Measurements from ENCODE around the gene MPP3.

The MPP3 gene

GRCh38 chr17:43877451-43878155, 44.7 kb upstream of the MPP3 start:
- H2BK120ac ChIP-seq (ENCODE audit: low read depth, low read length) = no peak overlapping the region
- peak overlapping the region; percentile 8 for H2AK5ac ChIP-seq (ENCODE audit: low read depth, low read length)
- H3K79me1 ChIP-seq (ENCODE audit: low read depth, low read length) = peaks cover 4% of the 10 kb centered on the region
- H3K27me3 ChIP-seq (ENCODE audit: control insufficient read depth in 3 of 3, insufficient read depth in 3 of 3, low read depth in 1 of 3, low read length in 3 of 3) = no peaks in the 10 kb centered on the region
- no peak for DNase-seq (ENCODE audit: low spot score)
- peaks cover 0 to 21% of the 10 kb centered on the region in 2 donors for H3K36me3 ChIP-seq (replicated peaks in 1 of 2; ENCODE audit: control insufficient read depth in 2 of 2, insufficient read depth in 2 of 2, low read length in 2 of 2)
- no peak overlapping the region for H3K27ac ChIP-seq (replicated peaks; ENCODE audit: low read length)
- H2BK15ac ChIP-seq (ENCODE audit: low read length) = no peak overlapping the region
- no peak overlapping the region for H2AFZ ChIP-seq (ENCODE audit: low read length)
- no peak overlapping the region for H3K9ac ChIP-seq (ENCODE audit: low read depth, low read length, poor library complexity)
- no peak overlapping the region for H2BK12ac ChIP-seq (ENCODE audit: low read length)
- H4K91ac ChIP-seq (ENCODE audit: low read depth, low read length, poor library complexity) = no peak overlapping the region
- H3K14ac ChIP-seq (ENCODE audit: low read length) = no peak overlapping the region
- no peak overlapping the region for H3K23ac ChIP-seq (ENCODE audit: low read depth, low read length, poor library complexity)
- no peak overlapping the region for H4K8ac ChIP-seq (ENCODE audit: low read depth, low read length)
- H2BK5ac ChIP-seq (ENCODE audit: low read length) = no peak overlapping the region
- H3K4me1 ChIP-seq (ENCODE audit: control insufficient read depth in 2 of 2, insufficient read depth in 1 of 2, low read depth in 1 of 2, low read length in 2 of 2) = peaks cover 4 to 8% of the 10 kb centered on the region in 2 donors
- H3K4me2 ChIP-seq (ENCODE audit: insufficient read depth, low read length, poor library complexity, severe bottlenecking) = no peak overlapping the region
- no peak overlapping the region for H3K4me3 ChIP-seq (ENCODE audit: low read length in 2 of 2)
- H3K18ac ChIP-seq (ENCODE audit: low read length) = no peak overlapping the region
- no peaks in the 10 kb centered on the region for H3K9me3 ChIP-seq (replicated peaks in 1 of 2; ENCODE audit: control insufficient read depth in 2 of 2, insufficient read depth in 1 of 2, low read depth in 1 of 2, low read length in 2 of 2)
- no peak overlapping the region for H3K4ac ChIP-seq (ENCODE audit: low read length)
- WGBS, 2 donors (ENCODE audit: extremely low coverage in 2 of 2, insufficient read length in 2 of 2, insufficient replicate concordance in 1 of 2) = no CpG with 5 or more reads among the region's 10 CpGs

GRCh38 chr17:43877031-43877430, 44.1 kb upstream of the MPP3 start:
- no peak overlapping the region for H3K14ac ChIP-seq (ENCODE audit: low read length)
- H3K36me3 ChIP-seq (replicated peaks in 1 of 2; ENCODE audit: control insufficient read depth in 2 of 2, insufficient read depth in 2 of 2, low read length in 2 of 2) = peaks cover 0 to 20% of the 10 kb centered on the region in 2 donors
- no peak overlapping the region for H2BK12ac ChIP-seq (ENCODE audit: low read length)
- H3K4me2 ChIP-seq (ENCODE audit: insufficient read depth, low read length, poor library complexity, severe bottlenecking) = no peak overlapping the region
- no peak overlapping the region for H3K23ac ChIP-seq (ENCODE audit: low read depth, low read length, poor library complexity)
- DNase-seq (ENCODE audit: low spot score) = no peak
- H3K18ac ChIP-seq (ENCODE audit: low read length) = no peak overlapping the region
- whole genome bisulfite sequencing, 2 donors (ENCODE audit: extremely low coverage in 2 of 2, insufficient read length in 2 of 2, insufficient replicate concordance in 1 of 2) = no CpG with 5 or more reads among the region's 7 CpGs
- H3K27ac ChIP-seq (replicated peaks; ENCODE audit: low read length) = no peak overlapping the region
- no peak overlapping the region for H4K8ac ChIP-seq (ENCODE audit: low read depth, low read length)
- no peak overlapping the region for H2AFZ ChIP-seq (ENCODE audit: low read length)
- H3K79me1 ChIP-seq (ENCODE audit: low read depth, low read length) = peaks cover 4% of the 10 kb centered on the region
- H3K4me3 ChIP-seq (ENCODE audit: low read length in 2 of 2) = no peak overlapping the region
- no peak overlapping the region for H4K91ac ChIP-seq (ENCODE audit: low read depth, low read length, poor library complexity)
- H2BK5ac ChIP-seq (ENCODE audit: low read length) = no peak overlapping the region
- no peak overlapping the region for H2BK15ac ChIP-seq (ENCODE audit: low read length)
- H3K4ac ChIP-seq (ENCODE audit: low read length) = no peak overlapping the region
- H2AK5ac ChIP-seq (ENCODE audit: low read depth, low read length) = no peak overlapping the region
- H3K9ac ChIP-seq (ENCODE audit: low read depth, low read length, poor library complexity) = peak overlapping the region; percentile 31
- H3K9me3 ChIP-seq (replicated peaks in 1 of 2; ENCODE audit: control insufficient read depth in 2 of 2, insufficient read depth in 1 of 2, low read depth in 1 of 2, low read length in 2 of 2) = no peaks in the 10 kb centered on the region
- peaks cover 8 to 9% of the 10 kb centered on the region in 2 donors for H3K4me1 ChIP-seq (ENCODE audit: control insufficient read depth in 2 of 2, insufficient read depth in 1 of 2, low read depth in 1 of 2, low read length in 2 of 2)
- no peaks in the 10 kb centered on the region for H3K27me3 ChIP-seq (ENCODE audit: control insufficient read depth in 3 of 3, insufficient read depth in 3 of 3, low read depth in 1 of 3, low read length in 3 of 3)
- no peak overlapping the region for H2BK120ac ChIP-seq (ENCODE audit: low read depth, low read length)

GRCh38 chr17:43875476-43876147, 42.7 kb upstream of the MPP3 start:
- no peak overlapping the region for H2BK5ac ChIP-seq (ENCODE audit: low read length)
- no peak overlapping the region for H3K27ac ChIP-seq (replicated peaks; ENCODE audit: low read length)
- WGBS, 2 donors (ENCODE audit: extremely low coverage in 2 of 2, insufficient read length in 2 of 2, insufficient replicate concordance in 1 of 2) = no CpG with 5 or more reads among the region's 3 CpGs
- no peak overlapping the region for H3K14ac ChIP-seq (ENCODE audit: low read length)
- H2BK15ac ChIP-seq (ENCODE audit: low read length) = no peak overlapping the region
- H4K8ac ChIP-seq (ENCODE audit: low read depth, low read length) = no peak overlapping the region
- no peak overlapping the region for H3K18ac ChIP-seq (ENCODE audit: low read length)
- H2BK12ac ChIP-seq (ENCODE audit: low read length) = no peak overlapping the region
- H3K4me1 ChIP-seq (ENCODE audit: control insufficient read depth in 2 of 2, insufficient read depth in 1 of 2, low read depth in 1 of 2, low read length in 2 of 2) = peaks cover 8 to 9% of the 10 kb centered on the region in 2 donors
- H3K4me2 ChIP-seq (ENCODE audit: insufficient read depth, low read length, poor library complexity, severe bottlenecking) = no peak overlapping the region
- H3K36me3 ChIP-seq (replicated peaks in 1 of 2; ENCODE audit: control insufficient read depth in 2 of 2, insufficient read depth in 2 of 2, low read length in 2 of 2) = peaks cover 0 to 12% of the 10 kb centered on the region in 2 donors
- H3K4me3 ChIP-seq (ENCODE audit: low read length in 2 of 2) = no peak overlapping the region
- H3K9me3 ChIP-seq (replicated peaks in 1 of 2; ENCODE audit: control insufficient read depth in 2 of 2, insufficient read depth in 1 of 2, low read depth in 1 of 2, low read length in 2 of 2) = no peaks in the 10 kb centered on the region
- H3K4ac ChIP-seq (ENCODE audit: low read length) = no peak overlapping the region
- no peaks in the 10 kb centered on the region for H3K27me3 ChIP-seq (ENCODE audit: control insufficient read depth in 3 of 3, insufficient read depth in 3 of 3, low read depth in 1 of 3, low read length in 3 of 3)
- H3K23ac ChIP-seq (ENCODE audit: low read depth, low read length, poor library complexity) = no peak overlapping the region
- no peak for DNase-seq (ENCODE audit: low spot score)
- H2BK120ac ChIP-seq (ENCODE audit: low read depth, low read length) = no peak overlapping the region
- no peak overlapping the region for H4K91ac ChIP-seq (ENCODE audit: low read depth, low read length, poor library complexity)
- no peak overlapping the region for H2AFZ ChIP-seq (ENCODE audit: low read length)
- H3K9ac ChIP-seq (ENCODE audit: low read depth, low read length, poor library complexity) = no peak overlapping the region
- H2AK5ac ChIP-seq (ENCODE audit: low read depth, low read length) = no peak overlapping the region
- H3K79me1 ChIP-seq (ENCODE audit: low read depth, low read length) = peaks cover 3% of the 10 kb centered on the region

DNA sequence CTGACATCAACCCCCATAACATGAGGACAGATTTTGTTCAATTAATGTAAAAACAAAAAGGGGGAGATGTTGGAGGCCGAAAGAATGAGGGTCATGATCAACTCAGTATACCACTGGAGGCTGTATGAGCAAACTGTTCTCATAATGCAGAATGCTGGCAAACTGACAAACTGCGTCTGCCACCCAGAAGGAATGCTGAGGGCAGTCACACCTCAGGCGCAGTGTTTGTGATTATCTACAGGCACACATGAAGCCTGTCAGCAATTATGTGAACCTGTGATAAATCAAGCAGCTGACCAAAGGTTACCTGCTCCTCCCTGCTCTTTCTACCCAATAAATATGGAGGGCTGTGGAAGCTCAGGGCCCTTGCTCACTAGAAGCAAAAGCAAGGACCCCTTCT, 41.3 kb upstream of the MPP3 start:
- Histone ChIP-seq H3K9me3 (replicated peaks in 1 of 2; ENCODE audit: control insufficient read depth in 2 of 2, insufficient read depth in 1 of 2, low read depth in 1 of 2, low read length in 2 of 2) (no peaks in the 10 kb centered on the region), H3K4ac (ENCODE audit: low read length) (no peak overlapping the region), H3K27ac (replicated peaks; ENCODE audit: low read length) (no peak overlapping the region), H3K4me1 (ENCODE audit: control insufficient read depth in 2 of 2, insufficient read depth in 1 of 2, low read depth in 1 of 2, low read length in 2 of 2) (peaks cover 5 to 9% of the 10 kb centered on the region in 2 donors), H3K9ac (ENCODE audit: low read depth, low read length, poor library complexity) (no peak overlapping the region), H2AFZ (ENCODE audit: low read length) (no peak overlapping the region), H3K36me3 (replicated peaks in 1 of 2; ENCODE audit: control insufficient read depth in 2 of 2, insufficient read depth in 2 of 2, low read length in 2 of 2) (peaks cover 0 to 5% of the 10 kb centered on the region in 2 donors), H4K91ac (ENCODE audit: low read depth, low read length, poor library complexity) (no peak overlapping the region), H2BK15ac (ENCODE audit: low read length) (no peak overlapping the region), H3K18ac (ENCODE audit: low read length) (no peak overlapping the region), H2BK5ac (ENCODE audit: low read length) (no peak overlapping the region), H3K27me3 (ENCODE audit: control insufficient read depth in 3 of 3, insufficient read depth in 3 of 3, low read depth in 1 of 3, low read length in 3 of 3) (peaks cover 0 to 3% (median 0%) of the 10 kb centered on the region in 3 experiments), H4K8ac (ENCODE audit: low read depth, low read length) (no peak overlapping the region), H2BK120ac (ENCODE audit: low read depth, low read length) (no peak overlapping the region), H2BK12ac (ENCODE audit: low read length) (no peak overlapping the region), H3K4me3 (ENCODE audit: low read length in 2 of 2) (no peak overlapping the region), H3K4me2 (ENCODE audit: insufficient read depth, low read length, poor library complexity, severe bottlenecking) (no peak overlapping the region), H3K79me1 (ENCODE audit: low read depth, low read length) (no peaks in the 10 kb centered on the region), H3K23ac (ENCODE audit: low read depth, low read length, poor library complexity) (no peak overlapping the region), H3K14ac (ENCODE audit: low read length) (no peak overlapping the region), H2AK5ac (ENCODE audit: low read depth, low read length) (no peak overlapping the region)
- WGBS, 2 donors (ENCODE audit: extremely low coverage in 2 of 2, insufficient read length in 2 of 2, insufficient replicate concordance in 1 of 2) = no CpG with 5 or more reads among the region's 3 CpGs
- no peak for DNase-seq (ENCODE audit: low spot score)
